Measurements from ENCODE around the gene SELPLG. TPM values are rescaled to one million over a fixed set of nuclear protein-coding genes. Genes with fewer than 3 reads are reported as not detected.

SELPLG gene
- total RNA-seq, 1 donor from 2014 or later: 5.8 TPM

DNA sequence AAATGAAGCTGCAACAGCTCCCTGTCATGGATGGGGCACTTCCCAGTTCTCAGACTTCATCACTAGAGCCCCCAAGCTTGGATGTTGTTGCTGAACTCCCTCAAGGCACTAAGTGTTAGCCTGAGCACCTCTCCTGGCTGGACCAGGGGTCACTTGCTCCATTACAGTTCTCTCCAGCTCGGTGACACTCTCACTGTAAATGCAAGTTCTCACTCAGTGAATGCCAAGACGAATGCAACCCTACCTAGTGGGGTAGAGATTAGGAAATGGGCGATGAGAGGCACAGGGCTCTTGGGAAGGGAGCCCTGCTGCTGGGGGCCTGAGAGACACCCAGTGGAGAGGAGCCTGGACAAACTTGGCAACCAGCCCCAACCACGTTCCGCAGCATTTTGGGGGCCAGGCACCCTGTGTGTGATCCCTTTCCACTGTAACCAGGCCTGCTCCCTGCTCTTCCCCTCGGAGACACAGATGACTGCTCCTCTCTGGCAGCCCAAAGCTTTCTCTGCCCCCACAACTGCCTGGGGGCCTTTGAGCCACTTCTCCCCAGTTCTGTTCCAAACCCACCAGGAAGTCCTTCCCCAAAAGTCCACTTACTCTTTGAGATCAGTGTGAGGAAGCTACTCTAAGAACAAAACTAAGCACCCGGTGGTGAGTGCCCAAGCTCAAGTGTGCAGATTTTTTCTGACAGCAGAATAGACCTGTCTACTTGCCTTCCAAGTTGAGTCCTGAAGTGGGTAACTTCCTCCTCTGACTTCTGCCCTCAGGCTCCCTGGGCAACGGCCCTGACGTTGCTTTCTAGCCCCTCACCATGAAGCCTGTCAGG lies 8.0 kb upstream of the SELPLG start:
- Histone ChIP-seq H3K27me3 (ENCODE audit: insufficient read depth, low read length) (no peaks in the 10 kb centered on the region), H3K9ac (ENCODE audit: low read length) (no peak overlapping the region), H3K4me1 (ENCODE audit: insufficient read depth, low read length) (peaks cover 37% of the 10 kb centered on the region), H3K9me3 (ENCODE audit: insufficient read depth, low read depth, low read length) (no peaks in the 10 kb centered on the region), H3K79me2 (ENCODE audit: insufficient read depth, low read length) (peaks cover 22% of the 10 kb centered on the region), H3K27ac (ENCODE audit: low read depth, low read length) (no peak overlapping the region), H2AFZ (ENCODE audit: low read depth, low read length) (no peak overlapping the region), H3K4me2 (ENCODE audit: low read length) (peak overlapping the region; percentile 30), H3K36me3 (ENCODE audit: insufficient read depth, low read length) (peaks cover 30% of the 10 kb centered on the region), H3K4me3 (ENCODE audit: insufficient read depth, low read depth, low read length) (no peak overlapping the region), H4K20me1 (ENCODE audit: insufficient read depth, low read length) (peaks cover 40% of the 10 kb centered on the region)
- no peaks in the 10 kb centered on the region for H3K27me3 Mint-ChIP-seq (ENCODE audit: low read depth, unreplicated experiment)
- H3K4me1 Mint-ChIP-seq (ENCODE audit: low read depth, unreplicated experiment): peaks cover 69% of the 10 kb centered on the region
- TF ChIP-seq, protein P1, sequence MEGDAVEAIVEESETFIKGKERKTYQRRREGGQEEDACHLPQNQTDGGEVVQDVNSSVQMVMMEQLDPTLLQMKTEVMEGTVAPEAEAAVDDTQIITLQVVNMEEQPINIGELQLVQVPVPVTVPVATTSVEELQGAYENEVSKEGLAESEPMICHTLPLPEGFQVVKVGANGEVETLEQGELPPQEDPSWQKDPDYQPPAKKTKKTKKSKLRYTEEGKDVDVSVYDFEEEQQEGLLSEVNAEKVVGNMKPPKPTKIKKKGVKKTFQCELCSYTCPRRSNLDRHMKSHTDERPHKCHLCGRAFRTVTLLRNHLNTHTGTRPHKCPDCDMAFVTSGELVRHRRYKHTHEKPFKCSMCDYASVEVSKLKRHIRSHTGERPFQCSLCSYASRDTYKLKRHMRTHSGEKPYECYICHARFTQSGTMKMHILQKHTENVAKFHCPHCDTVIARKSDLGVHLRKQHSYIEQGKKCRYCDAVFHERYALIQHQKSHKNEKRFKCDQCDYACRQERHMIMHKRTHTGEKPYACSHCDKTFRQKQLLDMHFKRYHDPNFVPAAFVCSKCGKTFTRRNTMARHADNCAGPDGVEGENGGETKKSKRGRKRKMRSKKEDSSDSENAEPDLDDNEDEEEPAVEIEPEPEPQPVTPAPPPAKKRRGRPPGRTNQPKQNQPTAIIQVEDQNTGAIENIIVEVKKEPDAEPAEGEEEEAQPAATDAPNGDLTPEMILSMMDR (IDR thresholded peaks at IDR 0.05; ENCODE audit: insufficient read depth, low read depth, low read length): no peak
- no peak for TF ChIP-seq EZH2 (IDR thresholded peaks at IDR 0.05; ENCODE audit: insufficient read depth, low read length)
- FAIRE-seq (no peak), DNase-seq (ENCODE audit: low read depth) (no peak)
- no peaks in the 10 kb centered on the region for H3K9me3 Mint-ChIP-seq (ENCODE audit: unreplicated experiment)
- no peak overlapping the region for H3K27ac Mint-ChIP-seq (ENCODE audit: unreplicated experiment)
- peaks cover 29% of the 10 kb centered on the region for H3K36me3 Mint-ChIP-seq (ENCODE audit: low read depth, unreplicated experiment)
- no peak overlapping the region for H3K4me3 Mint-ChIP-seq (ENCODE audit: unreplicated experiment)

DNA sequence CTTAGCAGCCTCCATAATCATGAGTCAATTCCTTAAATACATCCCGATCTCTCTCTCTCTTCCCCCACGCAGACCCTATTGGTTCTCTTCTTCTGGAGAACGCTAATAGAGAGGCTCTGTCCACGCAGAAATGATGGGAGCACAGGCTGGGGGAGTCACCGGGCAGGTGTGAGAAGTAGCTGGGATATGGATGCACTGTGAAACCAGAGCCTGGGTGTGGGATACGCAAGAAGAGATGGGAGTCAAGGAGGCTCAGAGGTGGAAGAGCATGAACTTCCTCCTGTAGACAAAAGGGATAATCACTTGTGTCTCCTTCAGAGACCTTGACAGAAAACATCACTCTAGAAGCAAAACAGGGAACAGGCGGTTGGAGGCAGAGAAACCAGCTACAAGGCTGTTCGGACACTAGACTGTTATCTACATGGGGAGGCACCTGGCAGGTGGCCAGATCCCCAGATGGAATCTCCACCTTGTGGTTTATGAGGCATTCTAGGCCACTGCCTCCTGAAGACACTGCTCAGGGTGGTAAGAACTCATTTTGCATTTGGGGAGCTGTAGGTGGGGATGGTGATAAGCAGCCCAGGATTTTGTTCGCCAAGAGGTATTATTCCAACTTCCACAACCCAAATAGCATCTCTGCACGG lies 7.2 kb upstream of the SELPLG start:
- no peak overlapping the region for H2AFZ ChIP-seq (ENCODE audit: low read depth, low read length)
- no peaks in the 10 kb centered on the region for H3K27me3 ChIP-seq (ENCODE audit: insufficient read depth, low read length)
- H3K4me3 Mint-ChIP-seq (ENCODE audit: unreplicated experiment): no peak overlapping the region
- peaks cover 67% of the 10 kb centered on the region for H3K4me1 Mint-ChIP-seq (ENCODE audit: low read depth, unreplicated experiment)
- no peaks in the 10 kb centered on the region for H3K9me3 ChIP-seq (ENCODE audit: insufficient read depth, low read depth, low read length)
- H3K4me2 ChIP-seq (ENCODE audit: low read length): peak overlapping the region; percentile 30
- H3K79me2 ChIP-seq (ENCODE audit: insufficient read depth, low read length): peaks cover 14% of the 10 kb centered on the region
- TF ChIP-seq, protein P1 (IDR thresholded peaks at IDR 0.05; ENCODE audit: insufficient read depth, low read depth, low read length): no peak
- TF ChIP-seq EZH2 (IDR thresholded peaks at IDR 0.05; ENCODE audit: insufficient read depth, low read length): no peak
- peaks cover 37% of the 10 kb centered on the region for H3K4me1 ChIP-seq (ENCODE audit: insufficient read depth, low read length)
- H3K36me3 ChIP-seq (ENCODE audit: insufficient read depth, low read length): peaks cover 24% of the 10 kb centered on the region
- no peak overlapping the region for H3K4me3 ChIP-seq (ENCODE audit: insufficient read depth, low read depth, low read length)
- peak overlapping the region; percentile 41 for H3K27ac Mint-ChIP-seq (ENCODE audit: unreplicated experiment)
- peak; percentile 68 for DNase-seq (ENCODE audit: low read depth)
- no peaks in the 10 kb centered on the region for H3K27me3 Mint-ChIP-seq (ENCODE audit: low read depth, unreplicated experiment)
- H3K9me3 Mint-ChIP-seq (ENCODE audit: unreplicated experiment): no peaks in the 10 kb centered on the region
- H3K27ac ChIP-seq (ENCODE audit: low read depth, low read length): no peak overlapping the region
- peaks cover 36% of the 10 kb centered on the region for H4K20me1 ChIP-seq (ENCODE audit: insufficient read depth, low read length)
- peaks cover 25% of the 10 kb centered on the region for H3K36me3 Mint-ChIP-seq (ENCODE audit: low read depth, unreplicated experiment)
- no peak for FAIRE-seq
- H3K9ac ChIP-seq (ENCODE audit: low read length): no peak overlapping the region

Data from astrocyte (in vitro differentiated cells and primary cell).